Measurements from ENCODE around the gene NR1H3. TPM values are rescaled to one million over a fixed set of nuclear protein-coding genes. Genes with fewer than 3 reads are reported as not detected.

The NR1H3 gene
- total and polyA plus RNA-seq, 2 donors (not counting 1 experiment from before 2014, with no cell fraction given): 21.3 to 56.3 TPM

DNA sequence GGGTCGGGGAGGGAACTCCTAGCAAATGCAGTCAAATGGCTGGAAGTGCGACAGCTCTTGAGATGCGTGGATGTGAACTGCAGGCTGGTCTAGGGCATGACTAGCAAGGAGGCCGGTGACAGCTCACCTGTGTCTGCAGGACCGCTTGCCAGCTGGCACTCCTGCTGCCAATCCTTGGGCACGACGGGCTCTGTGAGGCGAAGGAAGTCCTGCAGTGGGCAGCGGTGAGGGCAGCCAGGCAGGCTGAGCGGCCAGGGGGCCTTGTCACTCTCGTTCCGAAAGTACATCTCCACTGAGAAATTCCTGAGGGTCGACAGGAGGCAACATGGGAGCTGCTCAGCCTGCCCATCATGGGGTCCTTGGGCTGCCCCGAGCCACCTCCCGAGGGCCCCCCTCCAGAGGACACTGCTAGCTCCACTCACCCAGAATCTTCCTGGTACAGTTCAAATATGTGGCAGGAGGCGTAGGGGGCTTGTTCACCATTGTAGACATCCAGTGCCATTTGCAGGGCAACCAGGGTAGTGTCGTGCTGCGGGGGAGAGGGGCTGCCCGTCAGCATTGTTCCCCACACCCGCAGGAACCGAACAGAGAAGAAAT, 15.1 kb upstream of the NR1H3 start:
- TF ChIP-seq, protein P1, sequence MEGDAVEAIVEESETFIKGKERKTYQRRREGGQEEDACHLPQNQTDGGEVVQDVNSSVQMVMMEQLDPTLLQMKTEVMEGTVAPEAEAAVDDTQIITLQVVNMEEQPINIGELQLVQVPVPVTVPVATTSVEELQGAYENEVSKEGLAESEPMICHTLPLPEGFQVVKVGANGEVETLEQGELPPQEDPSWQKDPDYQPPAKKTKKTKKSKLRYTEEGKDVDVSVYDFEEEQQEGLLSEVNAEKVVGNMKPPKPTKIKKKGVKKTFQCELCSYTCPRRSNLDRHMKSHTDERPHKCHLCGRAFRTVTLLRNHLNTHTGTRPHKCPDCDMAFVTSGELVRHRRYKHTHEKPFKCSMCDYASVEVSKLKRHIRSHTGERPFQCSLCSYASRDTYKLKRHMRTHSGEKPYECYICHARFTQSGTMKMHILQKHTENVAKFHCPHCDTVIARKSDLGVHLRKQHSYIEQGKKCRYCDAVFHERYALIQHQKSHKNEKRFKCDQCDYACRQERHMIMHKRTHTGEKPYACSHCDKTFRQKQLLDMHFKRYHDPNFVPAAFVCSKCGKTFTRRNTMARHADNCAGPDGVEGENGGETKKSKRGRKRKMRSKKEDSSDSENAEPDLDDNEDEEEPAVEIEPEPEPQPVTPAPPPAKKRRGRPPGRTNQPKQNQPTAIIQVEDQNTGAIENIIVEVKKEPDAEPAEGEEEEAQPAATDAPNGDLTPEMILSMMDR (conservative IDR thresholded peaks at IDR 0.05 in 1 of 2, IDR thresholded peaks at IDR 0.05 in 1 of 2; ENCODE audit: low read depth in 1 of 2, low read length in 2 of 2): no peak
- no peak for TF ChIP-seq EZH2 (IDR thresholded peaks at IDR 0.05; ENCODE audit: low read length, missing control alignments)
- Histone ChIP-seq H4K20me1 (ENCODE audit: control insufficient read depth, extremely low read depth, insufficient read depth, low read length) (no peaks in the 10 kb centered on the region), H3K9me3 (ENCODE audit: control insufficient read depth, insufficient read depth, low read depth, low read length) (no peaks in the 10 kb centered on the region), H2AFZ (ENCODE audit: low read length) (no peak overlapping the region), H3K27me3 (ENCODE audit: control insufficient read depth, insufficient read depth, low read length) (no peaks in the 10 kb centered on the region), H3K9ac (ENCODE audit: insufficient read depth, low read length) (no peak overlapping the region), H3K79me2 (ENCODE audit: control insufficient read depth, insufficient read depth, low read length) (peaks cover 2% of the 10 kb centered on the region), H3K4me1 (ENCODE audit: control insufficient read depth, extremely low read depth, insufficient read depth, low read length) (peaks cover 4% of the 10 kb centered on the region), H3K4me3 (replicated peaks in 1 of 4; ENCODE audit: control extremely low read depth in 1 of 4, insufficient read depth in 1 of 4, low read depth in 3 of 4, low read length in 4 of 4) (no peak overlapping the region), H3K36me3 (ENCODE audit: control insufficient read depth, insufficient read depth, low read length) (peaks cover 39% of the 10 kb centered on the region), H3K4me2 (ENCODE audit: extremely low read depth, insufficient read depth, low read length) (no peak overlapping the region), H3K27ac (ENCODE audit: insufficient read depth, low read length) (peak overlapping the region; percentile 23)
- DNase-seq (ENCODE audit: low read depth in 2 of 2): no peak

DNA sequence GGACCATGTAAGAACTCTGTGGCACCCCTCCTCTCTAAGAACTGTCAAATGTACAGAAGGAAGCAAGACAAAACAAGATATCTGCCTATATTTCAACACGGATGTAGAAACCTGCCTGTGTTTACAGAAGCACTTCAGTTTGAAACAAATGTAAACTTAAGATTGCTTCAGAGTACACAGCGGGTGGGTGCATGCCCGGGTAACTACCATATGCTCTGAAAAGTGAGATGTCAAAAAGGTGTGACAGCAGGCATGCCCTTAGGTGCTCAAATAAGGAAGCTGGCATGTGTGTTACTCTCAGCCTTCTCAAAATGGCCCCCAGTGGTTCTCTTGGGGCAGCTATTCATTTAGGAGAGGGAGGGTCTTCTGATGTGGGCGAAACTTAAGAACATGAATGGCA, 14.3 kb upstream of the NR1H3 start:
- Histone ChIP-seq H3K4me1 (ENCODE audit: control insufficient read depth, extremely low read depth, insufficient read depth, low read length) (peaks cover 6% of the 10 kb centered on the region), H2AFZ (ENCODE audit: low read length) (no peak overlapping the region), H3K27me3 (ENCODE audit: control insufficient read depth, insufficient read depth, low read length) (no peaks in the 10 kb centered on the region), H3K9me3 (ENCODE audit: control insufficient read depth, insufficient read depth, low read depth, low read length) (no peaks in the 10 kb centered on the region), H3K79me2 (ENCODE audit: control insufficient read depth, insufficient read depth, low read length) (peaks cover 8% of the 10 kb centered on the region), H3K36me3 (ENCODE audit: control insufficient read depth, insufficient read depth, low read length) (peaks cover 35% of the 10 kb centered on the region), H3K27ac (ENCODE audit: insufficient read depth, low read length) (no peak overlapping the region), H3K4me2 (ENCODE audit: extremely low read depth, insufficient read depth, low read length) (no peak overlapping the region), H3K9ac (ENCODE audit: insufficient read depth, low read length) (no peak overlapping the region), H4K20me1 (ENCODE audit: control insufficient read depth, extremely low read depth, insufficient read depth, low read length) (no peaks in the 10 kb centered on the region), H3K4me3 (replicated peaks in 1 of 4; ENCODE audit: control extremely low read depth in 1 of 4, insufficient read depth in 1 of 4, low read depth in 3 of 4, low read length in 4 of 4) (no peak overlapping the region)
- TF ChIP-seq, protein P1 (conservative IDR thresholded peaks at IDR 0.05 in 1 of 2, IDR thresholded peaks at IDR 0.05 in 1 of 2; ENCODE audit: low read depth in 1 of 2, low read length in 2 of 2): no peak
- no peak for TF ChIP-seq EZH2 (IDR thresholded peaks at IDR 0.05; ENCODE audit: low read length, missing control alignments)
- no peak for DNase-seq (ENCODE audit: low read depth in 2 of 2)

DNA sequence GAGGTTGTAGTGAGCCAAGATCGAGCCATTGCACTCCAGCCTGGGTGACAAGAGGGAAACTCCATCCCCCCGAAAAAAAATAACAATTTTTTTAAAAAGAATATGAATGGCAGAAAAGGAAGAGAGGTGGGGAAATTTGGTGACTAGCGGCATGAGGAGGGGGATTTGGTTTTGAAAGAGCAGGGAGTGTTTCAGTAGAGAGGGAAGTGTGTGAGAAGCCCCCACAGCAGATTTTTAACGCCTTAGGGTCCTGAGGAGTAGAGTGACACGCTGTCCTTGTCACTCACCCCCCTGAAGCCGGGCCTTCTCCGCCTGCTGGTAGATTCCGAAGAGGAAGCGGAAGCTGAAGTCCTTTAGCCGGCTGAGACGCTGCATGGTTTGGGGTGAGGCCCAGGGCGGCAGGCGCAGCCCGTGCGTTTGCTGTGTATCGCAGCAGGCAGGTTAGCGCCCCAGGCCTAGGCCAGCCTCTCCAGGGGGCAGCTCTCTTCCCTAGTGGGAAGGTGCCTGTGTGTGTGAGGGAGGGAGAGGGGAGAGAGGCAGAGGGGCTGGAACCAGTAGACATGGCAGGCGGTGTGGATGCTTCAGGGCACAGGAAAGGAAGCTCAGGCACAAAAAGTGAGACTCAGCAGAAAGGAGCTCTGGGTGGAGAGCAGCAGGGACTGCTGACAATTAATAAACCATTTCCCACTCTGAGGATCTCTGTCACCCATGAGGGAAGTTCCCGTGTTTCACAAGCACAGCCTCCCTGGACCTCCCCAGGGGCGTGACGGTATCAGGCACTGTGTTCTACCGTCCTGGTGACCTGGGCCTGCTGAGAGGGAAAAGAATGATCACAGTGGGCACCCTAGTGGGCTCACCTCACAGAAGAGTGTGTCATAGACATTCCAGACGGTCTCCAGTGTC, 13.1 kb upstream of the NR1H3 start:
- Histone ChIP-seq H3K4me3 (replicated peaks in 1 of 4; ENCODE audit: control extremely low read depth in 1 of 4, insufficient read depth in 1 of 4, low read depth in 3 of 4, low read length in 4 of 4) (no peak overlapping the region), H3K9me3 (ENCODE audit: control insufficient read depth, insufficient read depth, low read depth, low read length) (no peaks in the 10 kb centered on the region), H3K4me1 (ENCODE audit: control insufficient read depth, extremely low read depth, insufficient read depth, low read length) (peaks cover 9% of the 10 kb centered on the region), H3K27me3 (ENCODE audit: control insufficient read depth, insufficient read depth, low read length) (no peaks in the 10 kb centered on the region), H3K27ac (ENCODE audit: insufficient read depth, low read length) (no peak overlapping the region), H3K36me3 (ENCODE audit: control insufficient read depth, insufficient read depth, low read length) (peaks cover 30% of the 10 kb centered on the region), H3K9ac (ENCODE audit: insufficient read depth, low read length) (no peak overlapping the region), H4K20me1 (ENCODE audit: control insufficient read depth, extremely low read depth, insufficient read depth, low read length) (no peaks in the 10 kb centered on the region), H3K4me2 (ENCODE audit: extremely low read depth, insufficient read depth, low read length) (no peak overlapping the region), H2AFZ (ENCODE audit: low read length) (no peak overlapping the region), H3K79me2 (ENCODE audit: control insufficient read depth, insufficient read depth, low read length) (peaks cover 14% of the 10 kb centered on the region)
- no peak for DNase-seq (ENCODE audit: low read depth in 2 of 2)
- TF ChIP-seq, protein P1 (conservative IDR thresholded peaks at IDR 0.05 in 1 of 2, IDR thresholded peaks at IDR 0.05 in 1 of 2; ENCODE audit: low read depth in 1 of 2, low read length in 2 of 2): no peak
- no peak for TF ChIP-seq EZH2 (IDR thresholded peaks at IDR 0.05; ENCODE audit: low read length, missing control alignments)

All from fibroblast of lung (primary cell).